HTERT RPE-1 (cell line): ENCODE data around the gene DNAH3.

Experiments
- in situ Hi-C: fragments of 300-500 bp; cut with MboI; formaldehyde crosslinking; loops from 4 replicates; pipeline ENCODE4 v1.14.3; 2020; ENCODE audit warnings: low sequenced_read_pairs

The DNAH3 gene

DNA sequence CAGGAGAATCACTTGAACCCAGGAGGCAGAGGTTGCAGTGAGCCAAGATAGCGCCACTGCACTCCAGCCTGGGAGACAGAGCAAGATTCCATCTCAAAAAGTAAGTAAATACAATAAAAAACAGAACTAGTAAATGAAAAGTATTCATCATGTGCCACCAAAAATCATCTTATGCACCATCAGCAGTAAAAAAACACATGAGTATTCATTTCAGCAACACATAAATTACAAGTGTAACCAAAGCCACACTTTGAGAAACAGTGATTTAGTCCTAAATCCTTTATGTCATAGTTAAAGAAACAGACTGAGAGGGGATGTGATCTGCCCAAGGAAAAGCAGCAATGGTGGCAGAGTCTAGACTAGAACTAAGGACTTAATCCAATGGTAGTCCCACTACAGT is 263.4 kb downstream of the DNAH3 start:
- in situ Hi-C loops = no loop called here

DNA sequence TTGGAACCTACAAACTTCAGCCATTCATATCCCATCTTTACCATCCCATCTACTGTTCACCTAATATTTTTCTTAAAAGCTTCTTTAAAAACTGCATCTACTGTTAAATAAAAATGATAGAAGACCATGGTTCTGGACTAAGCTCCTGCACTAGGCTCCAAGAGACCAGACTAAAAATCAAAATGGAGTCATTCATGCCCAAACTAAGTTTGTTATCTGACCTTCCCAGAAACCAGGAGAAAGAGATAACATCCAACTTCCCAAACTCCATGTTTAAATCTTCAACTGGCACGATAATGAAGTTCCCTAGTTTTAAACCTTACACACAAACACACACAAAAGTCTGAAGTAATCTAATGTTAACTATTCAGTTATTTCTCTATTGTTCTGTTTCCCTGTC is 264.3 kb downstream of the DNAH3 start:
- in situ Hi-C loops = no loop called here

DNA sequence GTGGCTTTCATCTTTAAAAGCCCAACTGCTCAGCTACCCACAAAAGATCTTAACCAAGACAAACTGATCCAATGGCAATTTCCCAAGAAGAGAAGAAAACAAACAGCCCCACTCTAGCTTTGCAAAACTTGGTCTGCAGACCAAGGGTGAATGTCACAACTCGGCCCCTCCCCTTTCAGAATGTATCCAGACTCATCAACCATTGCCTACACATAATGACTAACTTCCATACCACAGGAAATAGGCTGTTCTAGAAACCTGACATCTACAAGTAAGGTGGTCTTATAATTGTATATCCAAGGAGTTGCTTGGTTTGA is 266.4 kb downstream of the DNAH3 start:
- in situ Hi-C loops = no loop called here

DNA sequence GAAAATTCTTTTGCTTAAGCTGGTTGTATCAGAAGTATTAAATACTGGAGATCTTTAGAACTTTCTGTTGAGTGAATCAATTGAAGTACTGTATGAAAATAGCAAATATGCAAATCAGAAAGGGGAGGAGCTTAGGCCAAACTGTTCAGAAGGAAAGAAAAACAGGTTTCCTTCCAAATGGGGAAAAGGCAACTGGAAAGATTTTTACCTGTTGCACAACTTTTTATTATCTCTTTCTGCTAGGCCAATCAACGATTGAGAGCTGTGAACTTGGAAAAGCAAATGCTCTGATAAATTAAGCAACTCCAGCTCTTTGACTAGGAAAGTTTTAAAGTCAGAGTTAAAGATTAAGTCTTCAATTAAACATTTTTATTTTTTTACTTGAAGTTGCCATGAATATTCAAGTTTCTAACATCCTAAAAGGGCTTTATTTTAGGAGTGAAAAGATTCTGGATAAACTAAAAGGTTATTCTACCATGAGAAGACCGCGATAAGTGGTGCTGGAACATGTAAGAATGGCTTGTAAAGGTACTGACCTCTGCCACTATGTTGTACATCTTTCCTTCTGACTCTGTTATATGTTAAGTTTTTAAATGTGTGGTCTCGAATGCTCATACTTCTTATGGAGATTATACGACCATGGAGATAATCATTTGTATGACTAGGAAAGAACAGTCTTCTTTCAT is 266.9 kb downstream of the DNAH3 start:
- in situ Hi-C loops = no loop called here
